ENCODE results near the gene IFIT2.
"Not testable (repeated sequence)": the region's sequence is repeated elsewhere in the genome, so short reads cannot be mapped to it uniquely, and the experiment has no call there.

Gene IFIT2, protein sequence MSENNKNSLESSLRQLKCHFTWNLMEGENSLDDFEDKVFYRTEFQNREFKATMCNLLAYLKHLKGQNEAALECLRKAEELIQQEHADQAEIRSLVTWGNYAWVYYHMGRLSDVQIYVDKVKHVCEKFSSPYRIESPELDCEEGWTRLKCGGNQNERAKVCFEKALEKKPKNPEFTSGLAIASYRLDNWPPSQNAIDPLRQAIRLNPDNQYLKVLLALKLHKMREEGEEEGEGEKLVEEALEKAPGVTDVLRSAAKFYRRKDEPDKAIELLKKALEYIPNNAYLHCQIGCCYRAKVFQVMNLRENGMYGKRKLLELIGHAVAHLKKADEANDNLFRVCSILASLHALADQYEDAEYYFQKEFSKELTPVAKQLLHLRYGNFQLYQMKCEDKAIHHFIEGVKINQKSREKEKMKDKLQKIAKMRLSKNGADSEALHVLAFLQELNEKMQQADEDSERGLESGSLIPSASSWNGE

DNA sequence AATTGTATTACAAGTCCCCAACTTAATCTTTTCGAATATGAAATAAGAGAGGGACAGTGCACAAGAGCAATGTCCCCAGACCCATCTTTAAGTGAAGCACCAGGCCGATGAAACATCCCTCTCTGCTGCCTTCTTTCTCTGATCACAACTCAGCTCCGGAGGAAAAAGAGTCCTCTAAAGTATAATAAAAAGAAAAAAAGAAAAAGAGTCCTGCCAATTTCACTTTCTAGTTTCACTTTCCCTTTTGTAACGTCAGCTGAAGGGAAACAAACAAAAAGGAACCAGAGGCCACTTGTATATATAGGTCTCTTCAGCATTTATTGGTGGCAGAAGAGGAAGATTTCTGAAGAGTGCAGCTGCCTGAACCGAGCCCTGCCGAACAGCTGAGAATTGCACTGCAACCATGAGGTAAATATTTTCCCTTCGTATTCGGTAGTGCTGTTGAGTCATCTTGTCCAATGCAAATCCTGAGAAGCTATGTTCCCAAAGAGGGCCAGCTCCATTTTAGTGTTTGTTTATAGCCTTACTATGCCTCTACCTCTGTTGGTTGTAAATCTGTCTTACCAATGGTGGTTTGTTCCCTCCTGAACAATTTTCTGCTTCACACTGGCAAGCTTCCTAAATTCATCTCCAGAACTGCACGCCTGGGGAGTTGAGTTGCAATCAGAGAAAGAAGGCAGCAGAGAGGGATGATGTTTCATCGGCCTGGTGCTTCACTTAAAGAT lies at the start of gene IFIT2:
IFIT2 (plus strand) TSS at position 326 of the 725 bp plus-strand sequence; CDS start at position 404, 78 bp downstream.
- peak in 1 of 2 donors; percentile 6 for DNase-seq (ENCODE audit: low read depth in 2 of 2)

DNA sequence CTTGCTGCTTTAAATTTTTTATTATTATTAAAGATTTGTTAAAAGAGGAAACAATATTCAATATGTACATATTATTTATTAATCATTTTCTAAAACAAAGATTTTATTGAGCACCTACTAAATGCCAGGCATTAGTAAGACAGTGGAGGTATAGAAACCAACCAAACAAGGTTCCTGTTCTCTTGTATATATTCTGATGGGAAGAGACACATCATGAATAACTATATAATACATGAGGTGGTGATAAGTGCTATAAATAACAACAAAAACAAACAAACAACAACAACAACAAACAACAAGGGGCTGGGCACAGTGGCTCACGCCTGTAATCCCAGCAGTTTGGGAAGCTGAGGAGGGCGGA lies 49.6 kb upstream of the IFIT2 start:
- no peak for DNase-seq (ENCODE audit: low read depth in 2 of 2)

DNA sequence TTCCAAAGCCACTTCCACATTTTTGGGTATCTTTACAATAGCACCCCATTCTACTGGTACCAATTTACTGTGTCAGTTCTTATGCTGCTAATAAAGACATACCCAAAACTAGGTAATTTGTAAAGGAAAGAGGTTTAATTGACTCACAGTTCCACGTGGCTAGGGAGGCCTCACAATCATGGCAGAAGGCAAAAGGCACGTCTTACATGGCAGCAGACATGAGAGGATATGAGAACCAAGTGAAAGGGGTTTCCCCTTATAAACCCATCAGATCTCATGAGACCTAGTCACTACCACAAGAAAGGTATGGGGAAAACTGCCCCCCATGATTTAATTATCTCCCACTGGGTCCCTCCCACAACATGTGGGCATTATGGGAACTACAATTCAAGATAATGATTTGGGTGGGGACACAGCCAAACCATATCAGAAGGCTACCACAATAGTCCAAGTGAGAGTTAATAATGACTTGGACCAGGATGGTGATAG lies 46.7 kb upstream of the IFIT2 start:
- DNase-seq (ENCODE audit: low read depth in 2 of 2), result not testable (repeated sequence)

- DNase-seq (ENCODE audit: low read depth in 2 of 2), result no peak
These were observed 46.1 kb upstream of the IFIT2 start for GRCh38 chr10:89255793-89256192.

DNA sequence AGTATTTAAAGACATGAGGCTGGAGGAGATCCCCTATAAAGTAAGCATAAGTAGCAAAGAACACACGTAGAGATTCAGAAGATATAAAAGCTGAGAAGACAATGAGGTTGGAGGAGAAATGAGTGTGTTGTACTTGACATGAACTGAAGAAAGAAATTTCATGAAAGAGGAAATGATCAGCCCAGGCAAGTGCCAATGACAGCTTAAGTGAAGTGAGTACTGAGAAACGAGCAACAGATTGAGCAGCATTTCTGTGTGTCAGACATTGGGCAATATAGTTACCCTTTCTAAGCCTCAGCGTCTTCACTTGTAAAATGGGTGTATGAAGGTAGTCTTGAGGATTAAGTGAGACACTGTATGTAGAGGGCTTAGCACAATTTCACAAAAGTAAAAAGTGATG lies 45.5 kb upstream of the IFIT2 start:
- DNase-seq (ENCODE audit: low read depth in 2 of 2), result no peak

DNA sequence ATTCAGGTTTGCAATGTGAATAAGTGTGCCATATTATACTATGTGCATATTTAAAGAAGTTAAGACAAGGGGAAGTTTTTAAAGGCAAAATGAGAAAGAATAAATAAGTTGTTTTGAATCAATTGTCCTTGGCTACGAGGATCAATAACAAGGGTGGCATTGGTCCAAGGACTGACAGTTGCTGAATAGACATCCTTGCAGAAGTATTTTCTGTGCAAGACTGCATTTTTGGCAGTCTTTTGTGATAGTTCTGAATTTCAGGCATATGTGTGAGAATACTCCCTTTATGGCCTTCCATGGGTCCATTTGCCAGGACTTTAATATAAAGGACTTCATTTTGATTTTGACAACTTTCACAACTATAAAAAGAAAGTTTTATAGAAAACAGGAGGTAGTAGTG lies 44.9 kb upstream of the IFIT2 start:
- no peak for DNase-seq (ENCODE audit: low read depth in 2 of 2)

DNA sequence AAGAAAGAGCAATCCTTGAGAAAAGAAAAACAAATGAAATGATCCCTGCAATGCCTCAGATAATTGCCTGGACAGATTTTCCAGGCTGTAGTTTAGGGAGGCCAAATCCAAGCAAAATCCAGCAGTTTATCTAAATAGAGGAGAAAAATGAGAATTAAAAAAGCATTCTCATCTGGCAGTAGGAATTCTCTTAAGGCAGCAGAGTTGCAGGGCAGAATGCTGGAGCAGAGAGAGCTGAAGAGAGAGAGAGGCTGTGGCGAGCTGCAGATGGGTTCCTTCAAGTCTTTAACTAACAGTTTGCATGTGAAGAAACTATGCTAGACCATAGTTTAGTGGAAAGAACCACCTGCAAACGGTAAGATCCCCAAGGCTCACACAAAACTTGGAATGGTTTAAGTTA lies 44.3 kb upstream of the IFIT2 start:
- DNase-seq (ENCODE audit: low read depth in 2 of 2), result no peak

DNA sequence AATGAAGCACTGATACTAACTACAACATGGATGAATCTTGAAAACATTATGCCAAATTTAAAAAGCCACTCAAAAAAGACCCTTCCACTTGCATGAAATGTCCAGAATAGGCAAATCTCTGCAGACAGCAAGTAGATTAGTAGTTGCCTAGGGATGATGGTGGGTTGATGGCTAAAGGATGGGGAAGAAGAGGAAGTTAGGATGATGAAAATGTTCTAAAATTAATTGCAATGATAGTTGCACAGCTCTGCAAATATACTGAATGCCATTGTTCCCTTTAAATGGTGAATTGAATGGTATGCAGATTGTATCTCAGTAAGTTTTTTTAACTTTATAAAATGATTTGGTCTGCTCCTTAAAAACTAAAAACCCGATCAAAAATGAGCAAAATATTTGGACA lies 43.0 kb upstream of the IFIT2 start:
- no peak for DNase-seq (ENCODE audit: low read depth in 2 of 2)

GRCh38 chr10:89262086-89263051 lies 39.5 kb upstream of the IFIT2 start:
- DNase-seq (ENCODE audit: low read depth in 2 of 2), result no peak

GRCh38 chr10:89263091-89263490 lies 38.8 kb upstream of the IFIT2 start:
- no peak for DNase-seq (ENCODE audit: low read depth in 2 of 2)

- no peak for DNase-seq (ENCODE audit: low read depth in 2 of 2)
These were observed 38.3 kb upstream of the IFIT2 start for GRCh38 chr10:89263531-89263930.

DNA sequence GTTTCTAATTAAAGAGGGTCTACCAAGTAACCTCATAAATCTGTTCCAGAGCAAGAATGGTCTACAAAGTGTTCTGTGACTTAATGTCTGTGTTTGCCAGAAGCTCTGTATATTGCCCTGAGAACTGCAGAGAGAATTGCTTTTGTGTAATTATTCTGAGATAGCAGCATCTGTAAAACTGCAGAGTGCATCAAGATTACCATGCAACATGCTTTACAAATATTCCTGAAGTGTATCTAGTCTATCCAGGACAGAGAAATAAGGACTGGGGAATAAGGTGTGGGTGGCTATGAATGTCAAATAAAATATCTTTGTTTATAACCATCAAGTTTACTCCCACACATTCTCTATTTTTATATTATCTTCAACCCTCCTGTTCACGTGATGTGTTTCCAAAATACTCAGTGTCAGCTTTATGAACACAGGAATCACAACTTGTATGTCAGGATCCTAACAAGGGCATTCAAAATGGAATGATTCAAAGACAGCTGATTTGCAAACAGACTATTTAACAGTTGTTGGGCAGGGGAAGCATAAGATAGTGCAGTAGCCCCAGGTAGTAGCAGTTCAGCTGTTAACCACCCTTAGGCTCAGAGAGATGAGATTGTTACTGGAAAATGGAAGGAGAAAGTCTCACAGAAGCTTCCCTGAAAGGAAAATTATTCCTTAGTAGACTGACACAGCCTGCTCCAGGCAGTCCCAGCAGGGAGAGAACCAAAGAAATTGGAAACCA lies 35.0 kb upstream of the IFIT2 start:
- no peak for DNase-seq (ENCODE audit: low read depth in 2 of 2)

DNA sequence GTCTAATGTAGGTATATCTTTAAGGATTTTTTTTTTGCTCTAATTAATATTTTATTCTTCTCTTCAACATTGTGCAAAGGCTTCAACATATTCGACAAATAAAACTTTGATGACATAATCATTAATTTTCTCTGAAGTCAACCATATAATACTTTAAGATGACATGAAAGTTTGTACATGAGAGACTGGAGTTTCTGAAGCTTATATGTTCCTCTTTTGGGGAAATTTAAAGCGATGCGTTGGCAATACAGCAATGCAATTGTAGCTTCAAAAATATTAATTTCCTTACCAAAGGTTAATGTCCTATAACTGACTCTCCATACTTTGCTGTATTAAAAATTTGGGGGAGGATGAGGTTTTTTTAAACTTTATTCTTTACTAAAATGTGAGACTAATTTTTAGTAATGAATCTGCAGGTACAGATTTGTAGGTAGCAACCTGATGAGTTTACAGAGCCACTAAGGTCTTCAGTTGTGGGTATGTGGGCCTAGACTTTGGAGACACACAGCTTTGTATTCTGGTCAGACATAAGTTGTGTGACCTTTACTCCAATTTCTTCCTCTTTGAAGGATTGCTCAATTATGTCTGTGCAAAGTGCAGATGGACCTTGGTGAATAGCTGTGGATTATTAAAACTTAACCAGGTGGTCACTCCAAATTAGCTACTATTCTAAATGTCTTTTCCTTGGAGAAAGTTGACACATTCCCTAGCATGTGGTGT lies 32.3 kb upstream of the IFIT2 start:
- DNase-seq (ENCODE audit: low read depth in 2 of 2), result no peak

DNA sequence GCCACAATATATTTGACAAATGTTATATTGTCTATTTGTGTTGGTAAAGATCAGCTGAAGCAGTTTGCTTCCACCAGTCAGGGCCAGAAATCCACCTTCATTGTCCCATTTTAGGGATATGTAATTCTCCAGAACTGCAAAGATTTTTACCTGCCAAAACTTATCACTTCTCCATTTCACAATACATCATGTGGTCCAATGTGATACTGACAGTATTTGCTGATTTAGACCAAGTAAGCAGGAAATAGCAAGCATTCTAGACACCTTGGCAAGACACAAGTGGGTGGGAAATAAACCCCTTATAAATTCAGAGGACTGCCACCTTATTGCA lies 31.7 kb upstream of the IFIT2 start:
- no peak for DNase-seq (ENCODE audit: low read depth in 2 of 2)

- DNase-seq (ENCODE audit: low read depth in 2 of 2), result no peak
These were observed 30.3 kb upstream of the IFIT2 start for GRCh38 chr10:89271532-89271931.

DNA sequence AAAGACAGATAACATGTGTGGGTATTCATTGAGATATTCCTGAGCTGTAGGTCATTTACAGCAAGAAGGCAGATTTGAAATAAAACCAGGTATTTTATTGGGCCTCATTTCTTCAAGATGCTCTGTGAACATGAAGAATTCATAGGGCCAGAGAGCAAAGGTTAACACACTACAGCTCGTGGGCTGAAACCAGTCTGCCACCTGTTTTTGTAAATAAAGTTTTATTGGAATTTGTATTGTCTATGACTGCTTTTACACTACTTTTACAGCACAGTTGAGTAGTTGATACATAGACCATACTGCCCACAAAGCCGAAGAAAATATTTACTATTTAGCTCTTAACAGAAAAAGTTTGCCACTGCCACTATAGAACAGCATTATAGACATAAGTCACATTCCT lies 28.2 kb upstream of the IFIT2 start:
- no peak for DNase-seq (ENCODE audit: low read depth in 2 of 2)

DNA sequence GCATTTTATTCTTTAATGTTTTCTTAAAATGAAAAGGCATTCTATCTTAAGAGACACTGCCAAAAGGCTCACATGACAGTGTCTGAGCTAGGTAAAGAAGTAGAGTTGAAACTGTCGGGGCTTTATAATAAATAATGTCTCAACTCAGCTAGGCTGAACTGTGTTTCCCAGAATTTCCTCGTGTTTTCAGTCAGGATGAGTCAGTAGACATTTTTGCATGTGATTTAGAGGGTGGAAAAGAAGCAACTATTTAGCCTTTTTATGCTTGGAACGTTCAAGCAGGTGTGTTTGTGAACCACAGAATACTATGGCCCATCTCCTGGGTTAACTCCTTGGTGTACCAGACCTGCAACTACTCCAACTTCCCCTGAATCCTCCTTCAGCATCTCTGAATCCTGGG lies 26.9 kb upstream of the IFIT2 start:
- DNase-seq (ENCODE audit: low read depth in 2 of 2), result no peak

DNA sequence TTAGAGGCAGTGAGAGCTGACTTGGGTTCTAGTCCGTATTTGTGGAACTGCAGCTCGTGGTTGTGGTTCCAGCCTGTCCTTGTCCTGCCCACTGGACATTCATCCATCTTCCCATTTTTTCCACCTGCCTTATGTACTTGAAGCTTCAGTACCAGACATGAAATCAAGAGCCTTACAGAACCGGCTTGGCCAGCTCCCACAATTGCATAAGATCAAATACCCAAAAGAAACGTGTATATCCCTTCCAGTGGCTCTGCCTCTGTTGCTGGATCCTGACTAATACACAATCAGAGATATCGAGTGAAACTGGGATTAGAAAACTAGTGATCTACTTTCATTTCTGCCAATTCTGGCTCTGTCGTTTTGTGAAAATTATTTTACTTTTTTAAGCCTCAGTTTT lies 26.5 kb upstream of the IFIT2 start:
- DNase-seq (ENCODE audit: low read depth in 2 of 2), result no peak

GRCh38 chr10:89278034-89278535 lies 23.8 kb upstream of the IFIT2 start:
- no peak for DNase-seq (ENCODE audit: low read depth in 2 of 2)

- DNase-seq (ENCODE audit: low read depth in 2 of 2), result no peak
These were observed 22.9 kb upstream of the IFIT2 start for GRCh38 chr10:89278900-89279392.

Measured in stimulated activated CD8-positive, alpha-beta memory T cell treated with anti-CD3 and anti-CD28 coated beads, Interleukin-2, amount 100 ng/mL, for 1 hour (primary cell).